Lung (tissue), 12 donors: Measurements from ENCODE around the gene GABRA5. TPM values are rescaled to one million over a fixed set of nuclear protein-coding genes. Genes with fewer than 3 reads are reported as not detected.

ENCODE experiments used
- ATAC-seq: fragments of 200-7000 bp; cut with Tn5 transposase; one replicate; pipeline ENCODE4 v1.9.1; 2020; ENCODE audit warnings: moderate number of reproducible peaks; ENCODE audit not compliant: insufficient read depth, low FRiP score
- DNase-seq, 3 donors: peaks; one replicate each; pipeline ENCODE4 v3.0.0-alpha.2; 2013 to 2017
- H3K27ac ChIP-seq, 2 donors: one replicate each; pipeline ENCODE4 v1.5.1; 2013; ENCODE audit warnings: mild to moderate bottlenecking in 2 of 2, moderate library complexity in 2 of 2, control low read depth in 1 of 2, inconsistent platforms in 1 of 2, low read depth in 1 of 2, low read length in 1 of 2
- H3K27me3 ChIP-seq, 3 donors: one replicate each; pipeline ENCODE4 v1.5.1; 2013; ENCODE audit warnings: low read length in 2 of 3; ENCODE audit not compliant: control insufficient read depth in 3 of 3, insufficient read depth in 3 of 3
- H3K36me3 ChIP-seq, 4 donors: one replicate each; pipeline ENCODE4 v1.5.1; 2013; ENCODE audit warnings: low read length in 4 of 4, mild to moderate bottlenecking in 1 of 4, moderate library complexity in 1 of 4; ENCODE audit not compliant: control insufficient read depth in 4 of 4, insufficient read depth in 4 of 4
- H3K4me1 ChIP-seq, 5 donors: one replicate each; pipeline ENCODE4 v1.5.1; 2013; ENCODE audit warnings: low read length in 5 of 5, mild to moderate bottlenecking in 2 of 5, moderate library complexity in 1 of 5; ENCODE audit not compliant: control insufficient read depth in 5 of 5, insufficient read depth in 5 of 5
- H3K4me3 ChIP-seq: one replicate; pipeline ENCODE4 v1.5.1; 2013; ENCODE audit warnings: mild to moderate bottlenecking, control low read depth, moderate library complexity
- H3K9ac ChIP-seq, 2 donors: one replicate each; pipeline ENCODE4 v1.5.1; 2013; ENCODE audit warnings: low read length in 2 of 2, control low read depth in 1 of 2; ENCODE audit not compliant: insufficient read depth in 1 of 2
- H3K9me3 ChIP-seq, 4 donors: one replicate each; pipeline ENCODE4 v1.5.1; 2013; ENCODE audit warnings: low read length in 3 of 4, mild to moderate bottlenecking in 1 of 4, moderate library complexity in 1 of 4; ENCODE audit not compliant: control insufficient read depth in 4 of 4, insufficient read depth in 3 of 4
- WGBS, 2 donors: extraction: QIAGEN DNeasy Blood & Tissue Kit; methylation state at CpG; one replicate each; pipeline ENCODE4 v1.1.7; 2013; 5-methylcytosine and 5-hydroxymethylcytosine counted together
- polyA plus RNA-seq, 2 donors: library from polyadenylated mRNA; stranded (reverse); fragments of 200-250 nt; gene quantifications; one replicate each; pipeline ENCODE4 v1.2.1, GENCODE V29; 2013
- total RNA-seq, 2 donors: library from RNA; depleted of rRNA in 1 of 2; stranded (reverse); fragments of >200 nt in 1 of 2; gene quantifications; one replicate each; pipeline ENCODE4 v1.2.1, GENCODE V29; 2014 to 2021
- TF ChIP-seq, protein P1 (sequence below): IDR thresholded peaks from 2 replicates; pipeline ENCODE4 v1.5.1; 2012; ENCODE audit warnings: mild to moderate bottlenecking; ENCODE audit errors: control extremely low read depth, extremely low read depth
- donor health status: control.
- donor health status: control.
- donor health status: Bipolar disorder and iron deficiency.
- donor health status: healthy.
- donor health status: DM: yes; HTN: yes; CAD: no.

Gene GABRA5
- total and polyA plus RNA-seq, 4 donors = not detected

DNA sequence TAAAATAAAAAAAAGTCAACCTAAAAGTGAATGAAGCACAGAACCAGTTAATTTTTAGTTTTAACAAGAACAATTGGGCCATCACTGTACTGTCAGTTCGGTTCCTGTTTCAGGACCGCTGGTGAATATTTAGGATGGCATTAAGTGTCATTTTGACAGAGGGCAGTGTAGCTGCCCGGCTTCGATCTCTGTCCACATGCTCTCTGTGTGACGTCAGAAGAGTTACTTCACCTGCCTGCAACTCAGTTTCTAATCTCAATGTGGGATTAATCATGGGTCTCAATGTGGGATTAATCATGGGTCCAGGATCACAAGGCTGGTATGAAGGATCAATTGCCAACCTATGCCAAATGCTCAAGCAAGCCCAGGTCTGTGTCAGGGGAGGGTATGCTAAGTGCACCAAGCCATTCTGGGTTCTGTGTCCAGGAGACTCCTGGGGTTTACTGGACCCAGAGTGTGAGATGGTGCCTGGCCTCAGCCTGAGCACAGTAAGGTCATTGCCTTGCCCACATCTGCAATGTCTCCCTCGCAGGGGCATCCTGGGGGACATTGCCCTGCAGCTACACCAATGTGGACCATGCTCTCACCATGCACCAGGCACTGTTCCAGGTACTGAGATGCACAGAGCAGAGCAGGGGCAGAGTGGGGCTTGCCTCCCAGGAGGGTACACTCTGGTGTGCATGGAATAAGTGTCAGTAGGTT lies 8.1 kb downstream of the GABRA5 start:
- H3K27me3 ChIP-seq = peaks cover 0 to 43% (median 34%) of the 10 kb centered on the region in 3 donors
- ATAC-seq = no peak
- TF ChIP-seq, protein P1, sequence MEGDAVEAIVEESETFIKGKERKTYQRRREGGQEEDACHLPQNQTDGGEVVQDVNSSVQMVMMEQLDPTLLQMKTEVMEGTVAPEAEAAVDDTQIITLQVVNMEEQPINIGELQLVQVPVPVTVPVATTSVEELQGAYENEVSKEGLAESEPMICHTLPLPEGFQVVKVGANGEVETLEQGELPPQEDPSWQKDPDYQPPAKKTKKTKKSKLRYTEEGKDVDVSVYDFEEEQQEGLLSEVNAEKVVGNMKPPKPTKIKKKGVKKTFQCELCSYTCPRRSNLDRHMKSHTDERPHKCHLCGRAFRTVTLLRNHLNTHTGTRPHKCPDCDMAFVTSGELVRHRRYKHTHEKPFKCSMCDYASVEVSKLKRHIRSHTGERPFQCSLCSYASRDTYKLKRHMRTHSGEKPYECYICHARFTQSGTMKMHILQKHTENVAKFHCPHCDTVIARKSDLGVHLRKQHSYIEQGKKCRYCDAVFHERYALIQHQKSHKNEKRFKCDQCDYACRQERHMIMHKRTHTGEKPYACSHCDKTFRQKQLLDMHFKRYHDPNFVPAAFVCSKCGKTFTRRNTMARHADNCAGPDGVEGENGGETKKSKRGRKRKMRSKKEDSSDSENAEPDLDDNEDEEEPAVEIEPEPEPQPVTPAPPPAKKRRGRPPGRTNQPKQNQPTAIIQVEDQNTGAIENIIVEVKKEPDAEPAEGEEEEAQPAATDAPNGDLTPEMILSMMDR = no peak

DNA sequence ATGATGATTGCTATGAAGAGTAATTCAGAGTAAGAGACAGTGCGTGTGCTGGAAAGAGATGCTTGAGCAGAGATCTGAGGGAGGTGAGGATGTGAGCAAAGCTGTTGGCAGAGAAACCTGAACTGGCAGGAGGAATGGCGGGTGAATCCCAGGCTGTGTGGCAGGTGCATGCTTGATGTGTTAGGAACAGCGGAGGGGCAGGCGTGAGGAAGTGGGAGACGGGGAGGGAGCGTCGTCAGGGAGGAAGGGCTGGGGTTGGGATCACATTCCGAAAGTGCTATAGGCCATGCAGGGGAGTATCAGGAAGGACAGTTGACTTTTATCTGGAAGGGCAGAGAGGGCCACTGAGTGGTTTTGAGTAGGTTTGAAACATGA lies 8.6 kb downstream of the GABRA5 start:
- no peaks in the 10 kb centered on the region for H3K36me3 ChIP-seq
- 51 to 53% methylated on average over 8 of the region's 8 CpGs for WGBS, 2 donors
- H3K27ac ChIP-seq = no peak overlapping the region
- TF ChIP-seq, protein P1 = no peak
- H3K4me3 ChIP-seq = no peak overlapping the region
- H3K9ac ChIP-seq = no peak overlapping the region
- ATAC-seq (no peak), DNase-seq (no peak)
- no peaks in the 10 kb centered on the region for H3K4me1 ChIP-seq
- peaks cover 0 to 38% (median 29%) of the 10 kb centered on the region in 3 donors for H3K27me3 ChIP-seq
- no peaks in the 10 kb centered on the region for H3K9me3 ChIP-seq

More for the DNA sequence above, 8.1 kb downstream of the GABRA5 start:
- Histone ChIP-seq H3K4me3 (no peak overlapping the region), H3K4me1 (no peaks in the 10 kb centered on the region), H3K9ac (no peak overlapping the region), H3K9me3 (no peaks in the 10 kb centered on the region), H3K36me3 (no peaks in the 10 kb centered on the region), H3K27ac (no peak overlapping the region)
- 83 to 87% methylated on average over 6 of the region's 6 CpGs for WGBS, 2 donors
- no peak for DNase-seq

DNA sequence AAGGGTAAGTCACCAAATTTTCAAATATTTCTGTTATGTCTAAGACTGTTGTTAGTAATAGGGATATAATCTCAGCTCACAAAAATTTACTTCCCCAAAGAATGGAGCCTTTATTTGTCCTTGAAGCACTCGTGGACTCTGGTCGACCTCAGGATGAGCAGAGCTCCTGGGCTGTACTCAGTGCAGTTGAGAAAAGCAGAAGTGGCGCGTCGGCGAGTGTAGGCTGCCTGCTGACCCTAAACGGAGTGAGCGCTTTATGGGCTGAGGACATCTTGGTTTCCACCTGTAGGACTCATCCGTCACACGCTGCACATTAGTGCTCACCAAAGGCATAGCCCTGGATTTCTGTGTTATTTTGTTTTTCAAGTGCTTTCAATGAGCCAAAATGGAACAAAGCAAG lies 11.0 kb downstream of the GABRA5 start:
- H3K27me3 ChIP-seq = peaks cover 0 to 21% (median 18%) of the 10 kb centered on the region in 3 donors
- H3K9me3 ChIP-seq = peaks cover 0 to 2% (median 0%) of the 10 kb centered on the region in 4 donors
- ATAC-seq (no peak), DNase-seq (no peak)
- no peaks in the 10 kb centered on the region for H3K36me3 ChIP-seq
- TF ChIP-seq, protein P1 = no peak
- H3K27ac ChIP-seq = no peak overlapping the region
- H3K9ac ChIP-seq = no peak overlapping the region
- no peaks in the 10 kb centered on the region for H3K4me1 ChIP-seq
- H3K4me3 ChIP-seq = no peak overlapping the region
- 69 to 71% methylated on average over 10 of the region's 10 CpGs for WGBS, 2 donors
